Esophagus mucosa (tissue), 1 donor: ENCODE results near the gene GOLGA2. TPM values are rescaled to one million over a fixed set of nuclear protein-coding genes. Genes with fewer than 3 reads are reported as not detected.

Experiments used
- ATAC-seq: fragments of 200-7000 bp; cut with Tn5 transposase; one replicate; pipeline ENCODE4 v1.9.1; 2020
- total RNA-seq: library from RNA; stranded (reverse); gene quantifications from one replicate; pipeline ENCODE4 v1.2.4, GENCODE V29; 2023
- donor health status: DM: yes; HTN: yes; CAD: no.

Gene GOLGA2
- total RNA-seq, 1 donor from 2014 or later, result 68.3 TPM

DNA sequence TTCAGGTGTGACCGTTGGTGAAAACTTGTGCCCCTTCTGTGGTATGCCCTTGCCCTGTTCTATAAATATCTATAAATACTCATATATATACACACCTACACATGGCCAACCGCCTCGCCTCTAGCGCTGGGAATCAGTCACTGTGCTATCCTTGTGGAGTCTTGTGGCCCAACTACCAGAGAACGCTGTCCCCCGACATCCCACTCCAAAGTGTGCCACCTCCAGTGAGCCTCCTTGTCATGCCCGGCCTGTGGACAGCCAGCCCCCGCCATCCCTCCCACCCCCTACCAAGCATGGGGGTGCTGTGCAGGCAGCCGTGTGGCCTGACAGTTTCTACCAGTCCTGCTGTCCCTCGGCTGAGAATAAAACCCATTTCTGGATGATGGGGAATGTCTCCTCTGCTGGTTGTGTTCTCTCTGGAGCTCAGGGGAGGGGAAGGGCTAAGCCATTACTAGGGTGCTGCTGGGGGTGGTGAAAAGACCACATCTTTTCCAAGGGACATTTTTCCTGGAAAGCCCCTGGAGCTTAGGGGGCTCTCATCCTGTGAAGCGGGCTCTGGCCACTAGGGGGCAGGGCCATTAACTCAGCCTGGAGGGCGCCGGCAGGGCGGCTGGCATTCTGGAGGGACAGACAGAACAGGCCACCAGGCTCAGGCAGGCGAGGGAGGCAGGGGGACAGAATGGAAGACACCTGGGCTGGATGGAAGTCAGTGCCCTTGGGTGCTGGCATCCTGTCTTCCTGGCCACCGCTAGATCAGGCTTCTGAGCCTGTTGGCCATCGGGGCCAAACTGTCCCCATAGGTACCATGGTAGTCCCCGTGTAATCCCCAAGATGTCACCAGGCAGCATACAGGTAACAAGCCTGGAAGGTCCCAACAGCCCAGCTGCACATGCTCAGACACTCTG, 20.7 kb downstream of the GOLGA2 start:
- no peak for ATAC-seq

DNA sequence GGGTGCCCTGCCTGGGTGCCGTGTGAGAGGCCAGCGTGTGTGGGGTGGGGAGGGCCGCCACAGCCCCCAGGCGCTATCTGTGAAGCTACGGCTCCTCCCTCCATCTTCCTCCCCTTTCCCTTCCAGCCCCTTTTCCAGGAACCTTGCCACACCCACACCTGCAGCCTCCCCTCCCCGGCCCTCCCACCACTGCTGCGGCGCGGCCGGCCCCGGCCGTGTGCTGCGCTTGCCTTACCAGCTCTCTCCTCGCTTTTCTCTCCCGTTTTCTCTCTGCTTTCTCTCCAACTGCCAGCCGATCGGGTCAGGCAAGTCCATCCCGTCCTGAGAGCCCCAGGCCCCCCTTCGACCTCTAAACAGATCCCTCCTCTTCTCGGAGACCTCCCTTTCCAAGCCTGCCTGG, 21.4 kb downstream of the GOLGA2 start:
- no peak for ATAC-seq

DNA sequence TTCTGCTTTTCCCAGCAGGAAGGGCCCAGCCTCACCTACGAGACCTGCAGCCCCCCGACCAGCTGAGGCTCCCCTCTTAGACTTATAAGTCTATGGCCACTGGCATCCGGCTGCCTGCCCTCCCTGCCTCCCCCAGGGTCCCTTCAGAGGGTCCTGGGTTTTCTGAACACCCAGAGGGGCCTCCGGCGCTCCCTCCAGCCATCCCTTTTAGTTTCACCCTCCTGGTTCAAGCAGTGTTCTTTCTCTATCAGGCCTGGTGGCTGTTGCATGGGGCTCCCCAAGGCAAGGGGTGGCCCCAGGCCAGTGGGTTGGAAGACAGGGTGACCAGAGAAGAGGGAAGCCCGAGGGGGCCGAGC, 21.8 kb downstream of the GOLGA2 start:
- ATAC-seq, result no peak

DNA sequence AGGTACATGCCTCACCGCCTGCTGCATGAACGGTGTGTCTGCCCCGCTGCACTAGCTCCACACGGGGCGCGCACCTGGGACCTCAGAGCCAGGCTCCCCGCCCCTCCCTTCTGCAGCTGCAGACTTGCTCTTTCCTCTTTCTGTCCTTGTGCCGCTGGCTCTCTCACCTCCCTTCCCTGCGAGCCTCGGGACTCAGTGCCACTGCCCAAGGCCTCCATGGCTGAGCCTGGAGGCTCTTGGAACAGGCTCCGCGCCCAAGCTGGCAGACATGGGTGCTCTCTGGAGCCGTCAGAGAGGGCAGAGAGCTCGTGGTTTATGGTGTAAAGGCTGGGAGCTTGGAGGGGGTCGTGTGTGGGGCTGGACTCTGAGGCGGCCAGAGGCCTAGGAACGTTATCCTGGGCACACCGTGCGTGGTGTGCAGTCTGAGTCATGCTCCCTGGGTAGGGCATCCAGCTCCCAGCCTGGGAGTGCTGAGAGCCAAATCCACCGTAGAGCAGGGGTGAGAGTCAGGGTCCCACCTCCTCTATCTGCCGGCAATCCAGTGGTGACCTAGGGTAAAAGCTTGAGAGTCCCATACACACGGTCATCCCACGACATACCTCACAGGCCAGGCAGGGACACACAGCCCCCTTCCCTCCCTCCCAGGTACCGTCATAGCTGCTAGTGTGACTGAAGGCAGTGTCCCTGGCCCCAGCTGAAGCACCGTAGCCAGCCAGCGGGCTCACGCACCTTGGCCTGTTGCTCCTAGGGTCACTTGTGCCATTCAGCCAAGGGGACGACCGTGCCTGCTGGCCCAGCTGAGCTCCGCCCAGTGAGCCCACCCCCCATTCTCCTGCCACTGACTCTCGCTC, 22.4 kb downstream of the GOLGA2 start:
- peak; percentile 4 for ATAC-seq

DNA sequence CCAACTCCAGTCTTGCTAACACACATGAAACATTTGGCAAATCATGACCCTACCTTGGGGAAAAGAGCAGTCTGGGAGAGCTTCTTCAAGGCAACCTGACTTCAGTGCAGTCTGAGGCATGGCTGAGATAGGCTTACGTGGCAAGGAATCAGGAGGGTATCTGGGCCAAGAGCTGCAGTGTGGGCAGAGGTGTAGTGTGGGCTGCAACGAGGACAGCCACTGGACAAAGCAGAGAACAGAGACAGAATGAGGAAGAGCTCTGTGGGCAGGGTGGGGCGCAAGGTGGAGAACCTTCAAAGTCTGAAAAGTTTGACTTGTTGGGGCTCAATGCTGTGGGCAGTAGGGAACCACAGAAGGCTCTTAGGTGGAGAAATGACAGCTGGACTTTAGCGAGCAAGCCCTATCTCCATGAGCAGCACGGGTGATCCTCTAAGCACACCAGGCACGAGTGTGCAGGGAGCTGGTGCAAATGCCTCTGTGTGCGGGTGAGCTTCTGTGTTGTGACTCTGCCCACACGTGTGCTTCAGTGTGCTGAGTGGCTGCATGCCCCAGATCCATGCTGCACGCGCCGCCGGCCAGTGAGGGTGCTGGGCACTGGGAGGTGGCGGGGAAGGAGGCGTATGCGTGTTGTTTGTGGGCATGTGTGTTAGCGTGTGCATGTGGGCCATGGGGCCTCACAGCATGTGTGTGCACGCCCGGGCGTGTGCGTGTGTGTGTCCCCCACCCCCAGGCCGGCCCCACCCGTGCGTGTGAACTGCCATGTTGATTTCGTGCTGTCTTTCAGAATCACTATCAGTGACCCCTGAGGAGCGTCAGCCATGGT, 23.3 kb downstream of the GOLGA2 start:
- no peak for ATAC-seq

DNA sequence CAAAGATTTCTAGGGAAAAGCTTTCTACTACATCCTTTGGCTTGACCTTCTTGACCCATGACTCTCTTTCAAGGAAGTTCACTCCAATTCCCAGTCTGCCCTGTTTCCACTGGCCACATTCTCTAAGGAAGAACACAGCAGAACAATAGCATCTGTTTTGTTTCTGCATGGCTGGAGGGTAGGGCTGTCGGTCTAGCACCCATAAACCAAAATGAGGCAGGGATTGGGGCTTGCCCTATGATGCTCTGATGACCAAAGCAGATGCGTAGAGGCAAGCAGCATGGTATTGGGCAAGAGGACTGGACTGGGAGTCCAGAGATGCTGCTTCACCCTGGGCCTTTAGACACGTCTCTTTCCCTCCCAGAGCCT, 24.1 kb downstream of the GOLGA2 start:
- no peak for ATAC-seq

DNA sequence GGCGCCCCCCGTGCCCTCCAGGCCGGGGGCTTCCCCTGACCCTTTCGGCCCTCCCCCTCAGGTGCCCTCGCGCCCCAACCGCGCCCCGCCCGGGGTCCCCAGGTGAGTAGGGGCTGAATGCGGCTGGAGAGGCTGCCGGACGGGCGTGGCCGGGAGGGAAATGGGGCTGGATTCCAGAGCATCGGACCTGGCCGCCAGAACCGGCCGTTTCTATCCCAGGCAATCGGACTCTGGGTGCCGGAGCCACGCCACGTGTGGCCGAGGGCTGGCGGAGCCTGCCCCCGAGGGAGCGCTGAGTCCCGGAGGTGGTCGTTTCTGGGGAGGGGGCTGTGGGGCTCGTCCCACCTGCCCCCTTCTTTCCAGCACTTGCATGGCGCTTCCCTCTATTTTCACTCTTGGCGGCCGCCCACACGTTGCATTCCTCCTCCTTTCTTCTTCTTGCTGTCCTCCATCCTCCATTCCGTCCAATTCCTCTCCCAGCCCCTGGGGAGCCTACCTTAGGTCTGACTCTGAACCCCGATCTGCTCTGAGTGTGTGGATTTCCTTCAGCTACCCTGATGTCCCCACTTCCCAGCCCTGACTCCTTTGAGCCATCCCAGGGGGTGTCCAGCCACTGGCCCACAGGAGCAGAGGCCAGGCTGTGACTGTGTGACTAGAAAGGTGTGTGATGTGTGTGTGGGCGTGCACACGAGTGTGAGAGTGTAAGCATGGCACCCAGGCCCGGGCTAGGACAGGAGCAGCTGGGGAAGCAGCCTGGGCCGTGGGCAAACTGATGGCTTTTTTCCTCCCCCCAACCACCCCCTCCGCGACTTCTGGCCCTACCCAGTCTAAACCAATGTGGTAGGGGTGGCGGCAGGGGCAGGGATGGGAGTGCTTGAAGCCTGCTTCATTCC, 24.7 kb downstream of the GOLGA2 start:
- no peak for ATAC-seq

DNA sequence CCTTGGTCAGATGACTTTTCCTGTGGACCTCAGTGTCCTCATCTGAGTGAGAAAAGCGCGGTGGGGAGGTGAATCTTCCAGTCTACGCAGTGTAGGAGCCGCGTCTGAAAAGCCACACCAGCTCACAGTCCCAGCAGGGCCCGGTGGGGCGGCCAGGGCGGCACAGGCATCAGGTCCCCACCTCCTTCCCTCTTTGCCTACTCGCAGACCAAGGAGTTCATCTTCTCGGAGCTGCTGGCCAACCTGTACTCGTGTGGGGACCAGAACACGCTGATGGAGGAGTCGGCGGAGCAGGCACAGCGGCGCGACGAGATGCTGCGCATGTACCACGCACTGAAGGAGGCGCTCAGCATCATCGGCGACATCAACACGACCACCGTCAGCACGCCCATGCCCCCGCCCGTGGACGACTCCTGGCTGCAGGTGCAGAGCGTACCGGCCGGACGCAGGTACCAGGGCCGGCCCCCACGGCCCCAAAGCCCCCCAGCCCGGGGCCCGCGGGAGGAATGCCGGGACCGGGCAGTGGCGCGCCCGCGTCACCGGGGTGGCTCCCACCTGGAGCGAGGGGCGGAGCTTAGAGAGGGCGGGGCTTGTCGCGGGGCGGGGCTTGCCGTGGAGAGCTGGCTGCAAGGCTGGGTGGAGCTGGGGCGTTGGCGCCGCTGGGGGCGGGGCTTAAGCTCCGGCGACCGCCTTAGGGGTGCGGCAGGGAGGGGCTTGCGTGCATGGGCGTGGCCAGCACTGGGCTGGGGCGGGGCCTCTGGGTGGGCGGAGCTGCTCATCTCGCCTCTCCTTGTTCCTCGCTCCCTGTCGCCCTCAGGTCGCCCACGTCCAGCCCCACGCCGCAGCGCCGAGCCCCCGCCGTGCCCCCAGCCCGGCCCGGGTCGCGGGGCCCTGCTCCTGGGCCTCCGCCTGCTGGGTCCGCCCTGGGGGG, 25.6 kb downstream of the GOLGA2 start:
- peak; percentile 96 for ATAC-seq

DNA sequence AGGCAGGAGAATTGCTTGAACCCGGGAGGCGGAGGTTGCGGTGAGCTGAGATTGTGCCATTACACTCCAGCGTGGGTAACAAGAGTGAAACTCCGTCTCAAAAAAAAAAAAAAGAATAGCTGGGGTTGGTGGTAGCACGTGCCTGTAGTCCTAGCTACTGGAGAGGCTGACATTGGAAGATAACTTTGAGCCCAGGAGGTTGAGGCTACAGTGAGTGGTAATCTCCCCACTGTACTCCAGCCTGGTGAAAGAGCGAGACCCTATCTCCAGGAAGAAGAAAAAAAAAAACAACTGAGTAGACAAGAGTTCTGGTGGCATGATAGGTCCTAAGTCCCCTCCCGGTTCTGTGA, 26.3 kb downstream of the GOLGA2 start:
- no peak for ATAC-seq

DNA sequence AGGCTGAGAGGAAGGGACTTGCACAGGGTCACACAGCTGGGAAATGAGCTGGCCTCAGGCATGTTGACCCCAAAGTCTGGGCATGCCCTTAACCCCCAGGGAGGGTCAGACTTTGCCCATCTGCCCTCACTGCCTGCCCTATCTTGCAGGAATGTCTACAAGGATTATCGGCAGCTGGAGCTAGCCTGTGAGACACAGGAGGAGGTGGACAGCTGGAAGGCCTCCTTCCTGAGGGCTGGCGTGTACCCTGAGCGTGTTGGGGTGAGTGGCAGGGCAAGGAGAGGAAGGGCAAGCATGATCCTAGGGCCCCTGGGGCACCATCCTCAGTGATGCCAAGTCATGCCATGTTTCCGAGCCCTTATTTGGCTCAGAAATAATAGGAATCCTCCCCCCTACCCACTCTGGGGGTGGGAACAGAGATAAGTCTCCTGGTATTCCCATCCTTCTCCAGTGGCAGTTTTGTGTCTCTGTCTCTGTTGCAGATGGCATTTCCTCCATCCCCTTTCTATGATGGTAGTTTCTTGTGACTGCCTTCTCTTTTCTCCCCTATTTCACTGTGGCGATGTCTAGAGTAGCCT, 28.5 kb downstream of the GOLGA2 start:
- no peak for ATAC-seq

DNA sequence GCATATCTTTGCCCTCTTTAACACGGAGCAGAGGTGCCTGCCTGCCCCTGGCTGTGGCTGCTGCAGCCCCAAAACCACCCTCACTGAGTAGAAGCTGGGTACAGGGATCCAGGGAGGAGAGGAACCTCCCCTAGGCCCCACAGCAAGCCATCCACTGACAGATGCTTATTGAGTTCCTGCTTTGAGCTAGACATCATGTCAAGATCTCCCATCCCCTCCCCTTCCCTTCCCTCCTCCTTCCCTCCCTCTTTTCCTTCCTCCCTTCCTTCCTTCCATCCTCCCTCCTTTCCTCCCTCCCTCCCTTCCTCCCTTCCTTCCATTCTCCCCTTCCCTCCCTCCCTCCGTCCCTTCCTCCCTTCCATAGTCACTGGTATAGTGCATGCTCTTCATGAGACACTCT, 29.3 kb downstream of the GOLGA2 start:
- ATAC-seq, result no peak

DNA sequence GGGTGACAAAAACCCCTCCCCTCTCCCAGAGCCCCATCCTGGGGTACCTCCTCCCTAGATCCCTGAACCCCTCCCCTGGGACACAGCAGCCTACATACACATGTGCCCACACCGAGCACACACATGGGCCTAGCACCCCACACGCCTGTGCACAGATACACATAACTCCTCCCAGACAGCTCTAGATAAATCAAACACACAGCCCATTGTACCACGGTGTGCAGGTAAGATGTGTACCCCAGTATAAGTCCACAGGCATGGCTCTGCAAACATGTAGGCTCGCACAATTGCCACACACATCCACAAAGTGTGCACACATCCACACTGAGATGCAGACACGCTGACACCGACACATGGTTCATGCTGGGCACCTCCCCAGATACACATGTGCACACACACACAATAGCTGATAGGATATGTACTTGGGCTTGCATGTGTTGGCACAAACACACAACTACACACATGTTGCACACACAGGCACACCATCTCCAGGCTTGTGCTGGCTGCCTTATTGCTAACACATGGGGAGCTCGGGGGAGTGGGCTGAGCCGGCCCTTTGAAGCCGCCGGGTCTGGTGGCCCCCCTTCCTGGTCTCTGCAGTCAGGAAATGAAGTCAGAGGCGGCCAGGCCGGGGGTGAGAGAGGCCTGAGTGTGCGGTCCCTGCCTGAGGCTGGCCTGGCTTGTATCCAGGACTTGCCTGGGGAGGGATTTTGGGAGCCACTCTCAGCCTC, 30.2 kb downstream of the GOLGA2 start:
- no peak for ATAC-seq

DNA sequence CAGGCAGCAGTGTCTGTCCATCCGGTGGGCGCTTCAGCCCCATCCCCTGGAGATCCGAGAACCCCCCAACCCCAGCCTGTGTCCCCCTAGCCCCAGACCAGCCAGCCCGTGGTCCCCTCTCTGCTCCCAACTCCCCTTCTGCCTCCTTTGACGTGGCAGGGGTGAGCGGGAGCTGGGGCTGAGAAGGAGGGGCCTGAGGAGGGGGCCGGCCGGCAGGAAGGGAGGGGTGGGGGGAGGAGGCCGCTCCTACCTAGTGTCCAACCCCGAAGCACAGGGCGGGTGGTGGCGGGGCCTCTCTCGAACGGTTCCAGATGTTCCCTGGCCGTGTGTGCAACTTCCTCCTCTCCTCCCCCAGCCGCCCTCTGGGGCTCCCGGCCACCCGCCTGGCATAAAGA, 31.0 kb downstream of the GOLGA2 start:
- no peak for ATAC-seq

DNA sequence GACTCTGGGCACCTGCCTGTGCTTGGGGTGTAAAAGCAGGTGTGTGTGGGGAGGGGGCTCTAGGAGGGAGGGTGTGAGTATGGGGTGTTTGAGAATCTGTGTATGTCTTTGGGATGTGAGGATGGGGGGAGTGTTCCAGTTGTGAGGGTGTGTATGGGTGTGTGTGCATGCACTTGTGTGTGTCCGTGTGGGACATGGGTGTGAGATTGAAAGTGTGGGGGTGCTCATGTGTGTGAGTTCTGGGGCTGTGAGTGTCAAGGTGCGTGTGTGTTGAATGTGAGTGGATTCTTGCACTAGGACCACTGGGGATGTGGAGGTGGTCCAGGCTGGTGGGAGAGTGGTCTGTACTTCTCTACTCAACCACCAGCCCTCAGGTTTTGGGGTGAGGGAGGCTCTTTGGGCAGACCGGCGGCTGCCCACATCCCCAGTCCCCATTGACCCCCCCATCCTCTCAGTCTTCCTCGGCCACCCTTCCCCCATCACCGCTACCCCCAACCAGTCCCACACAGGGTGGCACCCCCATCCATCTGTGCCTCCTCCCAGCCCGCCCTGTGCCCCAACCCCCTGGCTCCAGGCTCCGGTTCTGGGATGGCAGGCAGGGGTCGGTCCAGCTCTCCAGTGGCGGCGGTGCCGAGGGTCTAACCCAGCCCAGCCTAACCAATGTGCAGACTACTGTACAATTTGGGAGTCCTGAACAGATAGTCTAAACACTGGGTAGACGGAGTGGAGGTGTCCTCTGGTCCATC, 31.5 kb downstream of the GOLGA2 start:
- no peak for ATAC-seq

DNA sequence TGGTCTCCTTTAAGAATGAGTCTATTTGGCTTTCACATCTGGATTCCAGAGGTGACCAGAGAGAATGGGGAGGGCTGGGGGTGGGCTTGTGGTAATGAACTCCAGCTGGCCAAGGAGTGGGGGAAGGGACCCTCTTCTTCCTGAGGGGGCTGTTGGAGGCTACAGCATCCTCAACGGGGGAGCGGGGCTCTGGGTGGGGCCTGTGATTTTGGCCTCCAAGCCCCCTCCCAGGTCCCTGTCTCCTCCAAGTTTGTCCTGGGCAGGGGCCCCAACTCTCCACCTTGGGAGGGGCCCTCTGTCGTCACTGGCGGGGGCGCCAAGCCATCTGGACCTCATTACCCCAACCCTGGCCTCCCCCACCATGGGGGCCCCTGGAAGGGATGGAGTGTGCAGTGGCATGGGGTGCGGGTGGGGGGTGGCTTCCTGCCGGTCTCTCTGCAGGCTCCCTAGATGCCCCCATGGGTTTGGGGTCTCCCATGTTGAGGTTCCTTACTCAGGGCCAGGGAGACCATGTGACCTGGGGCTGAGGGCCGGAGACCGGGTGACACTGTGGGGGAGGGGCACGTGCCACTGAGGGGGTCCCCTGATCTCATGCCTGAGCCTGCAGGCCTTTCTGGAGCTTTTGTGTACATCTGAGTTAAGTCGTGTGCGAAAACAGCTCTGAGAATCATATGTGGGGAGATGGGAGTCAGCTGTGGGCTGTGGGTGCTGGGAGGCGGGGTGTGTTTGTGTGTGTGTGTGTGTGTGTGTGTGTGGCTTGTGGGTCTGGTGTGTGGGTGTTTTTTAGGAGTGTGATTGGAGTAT, 32.4 kb downstream of the GOLGA2 start:
- no peak for ATAC-seq

DNA sequence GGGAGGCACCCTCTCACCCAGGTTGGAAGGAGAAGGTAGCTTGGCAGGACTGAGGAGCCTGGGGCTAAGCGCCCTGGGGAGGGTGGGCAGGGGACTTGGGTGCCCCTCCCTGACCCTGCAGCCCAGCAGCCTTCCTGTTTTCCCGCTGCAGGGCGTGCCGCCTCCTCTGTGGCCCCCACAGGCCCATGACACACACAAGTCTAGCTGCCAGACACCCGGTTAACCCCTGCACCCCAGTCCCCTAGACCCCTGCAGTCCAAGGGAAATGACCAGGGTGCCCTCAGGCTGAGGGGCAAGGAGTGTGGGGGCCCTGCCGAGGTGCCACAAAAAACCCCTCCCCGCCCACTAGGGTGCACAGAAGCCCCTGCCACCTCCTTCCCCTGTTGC, 33.0 kb downstream of the GOLGA2 start:
- ATAC-seq, result no peak

DNA sequence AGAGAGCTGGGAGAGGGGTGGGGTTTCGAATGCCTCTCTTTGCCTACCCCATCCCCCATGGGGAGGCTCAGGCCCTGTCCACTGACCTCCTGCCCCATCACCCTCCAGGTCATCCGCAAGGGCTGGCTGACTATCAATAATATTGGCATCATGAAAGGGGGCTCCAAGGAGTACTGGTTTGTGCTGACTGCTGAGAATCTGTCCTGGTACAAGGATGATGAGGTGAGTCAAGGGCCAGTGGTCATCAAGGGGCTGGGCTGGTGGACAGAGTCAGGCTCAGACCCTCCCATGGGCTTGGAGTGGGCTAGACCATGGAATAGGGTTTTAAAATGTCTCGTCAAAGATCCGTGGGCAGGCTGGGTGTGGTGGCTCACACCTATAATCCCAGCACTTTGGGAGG, 33.7 kb downstream of the GOLGA2 start:
- ATAC-seq, result no peak

DNA sequence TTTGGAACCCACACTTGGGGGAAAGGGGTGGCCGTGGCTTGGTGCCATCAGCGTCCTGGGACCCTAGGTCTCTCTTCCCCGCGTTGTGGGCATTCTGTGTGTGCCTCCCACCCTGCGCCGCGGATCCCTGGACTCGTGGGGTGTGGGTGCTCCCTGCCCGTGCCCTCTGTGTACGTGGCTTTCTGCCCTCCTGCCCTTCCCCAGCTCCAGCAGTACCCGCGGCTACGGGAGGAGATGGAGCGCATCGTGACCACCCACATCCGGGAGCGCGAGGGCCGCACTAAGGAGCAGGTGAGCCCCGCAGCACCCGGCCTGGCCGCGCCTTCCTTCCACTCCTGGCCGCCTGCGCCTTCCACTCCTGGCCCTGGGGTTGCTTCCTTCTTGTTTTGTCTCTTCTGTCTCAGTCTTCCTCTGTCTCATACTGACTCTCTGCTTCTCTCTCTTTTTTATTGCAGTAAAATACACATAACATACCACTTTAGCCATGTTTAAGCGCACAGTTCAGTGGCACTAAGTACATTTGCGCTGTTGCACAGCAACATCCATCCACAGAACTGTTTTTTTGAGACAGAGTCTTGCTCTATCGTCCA, 41.9 kb downstream of the GOLGA2 start:
- no peak for ATAC-seq
